ENCODE measurements around the gene TMEM259. TPM values are rescaled to one million over a fixed set of nuclear protein-coding genes. Genes with fewer than 3 reads are reported as not detected.

The TMEM259 gene
- total RNA-seq, 1 experiment from 2014 or later = 155 TPM

GRCh38 chr19:964116-964520 lies 56.8 kb downstream of the TMEM259 start:
- Histone ChIP-seq H3K4me1 (replicated peaks; ENCODE audit: insufficient read depth) (peaks cover 5% of the 10 kb centered on the region; the same call in 1 of the 2 replicates), H3K4me3 (no peak overlapping the region), H2AFZ (no peak overlapping the region), H3K9me3 (ENCODE audit: insufficient read depth, low read depth) (no peaks in the 10 kb centered on the region), H4K20me1 (ENCODE audit: insufficient read depth) (no peaks in the 10 kb centered on the region), H3K27ac (no peak overlapping the region), H3F3A (ENCODE audit: insufficient read depth, low read depth) (peaks cover 6% of the 10 kb centered on the region; the same call in 1 of the 2 replicates), H3K9me2 (ENCODE audit: insufficient read depth) (no peaks in the 10 kb centered on the region), H3K4me2 (no peak overlapping the region), H3K79me2 (ENCODE audit: low read depth) (no peaks in the 10 kb centered on the region), H3K36me3 (ENCODE audit: low read depth) (no peaks in the 10 kb centered on the region), H3K27me3 (ENCODE audit: insufficient read depth, low read depth) (no peaks in the 10 kb centered on the region)
- ChIA-PET POLR2A (ENCODE audit: unreplicated experiment) (no interaction called here), CTCF (no interaction called here)
- BruUV-seq (replicated peaks) = no TSS peak
- intact Hi-C loops (cut with micrococcal nuclease; ENCODE audit: unreplicated experiment) = no loop called here
- no peak for TF ChIP-seq EZH2 (IDR thresholded peaks at IDR 0.05; ENCODE audit: low read depth)
- TF ChIP-seq CTCF (conservative IDR thresholded peaks at IDR 0.05) = no peak
- DNase-seq = no peak

- Histone ChIP-seq H3K27me3 (ENCODE audit: insufficient read depth, low read depth) (no peaks in the 10 kb centered on the region), H3K27ac (no peak overlapping the region), H2AFZ (no peak overlapping the region), H3K36me3 (ENCODE audit: low read depth) (no peaks in the 10 kb centered on the region), H3K4me1 (replicated peaks; ENCODE audit: insufficient read depth) (peaks cover 11% of the 10 kb centered on the region), H3F3A (ENCODE audit: insufficient read depth, low read depth) (peaks cover 7% of the 10 kb centered on the region; the same call in 1 of the 2 replicates), H3K79me2 (ENCODE audit: low read depth) (no peaks in the 10 kb centered on the region), H3K4me2 (no peak overlapping the region), H3K9me3 (ENCODE audit: insufficient read depth, low read depth) (no peaks in the 10 kb centered on the region), H3K9me2 (ENCODE audit: insufficient read depth) (no peaks in the 10 kb centered on the region), H4K20me1 (ENCODE audit: insufficient read depth) (no peaks in the 10 kb centered on the region), H3K4me3 (no peak overlapping the region)
- ChIA-PET CTCF (no interaction called here), POLR2A (ENCODE audit: unreplicated experiment) (no interaction called here)
- TF ChIP-seq EZH2 (IDR thresholded peaks at IDR 0.05; ENCODE audit: low read depth) (no peak), CTCF (conservative IDR thresholded peaks at IDR 0.05) (no peak)
- intact Hi-C loops (cut with micrococcal nuclease; ENCODE audit: unreplicated experiment) = no loop called here
- DNase-seq = no peak
- no TSS peak for BruUV-seq (replicated peaks)
Measured at GRCh38 chr19:963486-963951, 57.4 kb downstream of the TMEM259 start.

- no TSS peak for BruUV-seq (replicated peaks)
- Histone ChIP-seq H3K4me3 (no peak overlapping the region), H3K36me3 (ENCODE audit: low read depth) (no peaks in the 10 kb centered on the region), H2AFZ (no peak overlapping the region), H3K4me2 (no peak overlapping the region), H3K27me3 (ENCODE audit: insufficient read depth, low read depth) (no peaks in the 10 kb centered on the region), H3K4me1 (replicated peaks; ENCODE audit: insufficient read depth) (peaks cover 14% of the 10 kb centered on the region), H3F3A (ENCODE audit: insufficient read depth, low read depth) (peaks cover 7% of the 10 kb centered on the region; the same call in 1 of the 2 replicates), H3K9me2 (ENCODE audit: insufficient read depth) (no peaks in the 10 kb centered on the region), H4K20me1 (ENCODE audit: insufficient read depth) (no peaks in the 10 kb centered on the region), H3K27ac (no peak overlapping the region), H3K79me2 (ENCODE audit: low read depth) (no peaks in the 10 kb centered on the region), H3K9me3 (ENCODE audit: insufficient read depth, low read depth) (no peaks in the 10 kb centered on the region)
- intact Hi-C loops (cut with micrococcal nuclease; ENCODE audit: unreplicated experiment) = no loop called here
- POLR2A ChIA-PET (ENCODE audit: unreplicated experiment) = no interaction called here
- CTCF ChIA-PET = no interaction called here
- no peak for DNase-seq
- TF ChIP-seq CTCF (conservative IDR thresholded peaks at IDR 0.05) (no peak), EZH2 (IDR thresholded peaks at IDR 0.05; ENCODE audit: low read depth) (no peak)
Measured at GRCh38 chr19:962683-963400, 58.1 kb downstream of the TMEM259 start.
